Measurements from ENCODE around the gene LAMTOR5.

Gene LAMTOR5

DNA sequence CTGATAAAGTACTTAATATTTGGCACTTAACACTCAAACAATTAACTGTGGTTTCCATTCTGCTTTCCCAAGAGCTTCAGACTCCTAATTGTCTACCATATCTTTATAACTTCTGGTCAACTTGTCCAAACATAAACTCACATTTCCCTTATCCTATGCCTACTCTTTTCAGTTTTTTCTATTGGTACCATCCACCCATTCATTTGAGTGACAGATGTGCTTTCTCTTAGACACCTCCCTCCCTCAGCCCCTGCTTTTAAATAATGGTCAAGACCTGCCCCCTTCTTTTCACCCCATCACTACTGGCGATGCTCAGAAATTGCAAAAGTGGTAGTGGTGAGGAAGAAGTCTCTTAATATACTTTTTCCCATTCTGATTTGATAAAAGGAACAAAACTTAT is 22.1 kb downstream of the LAMTOR5 start:
- DNase-seq: no peak

DNA sequence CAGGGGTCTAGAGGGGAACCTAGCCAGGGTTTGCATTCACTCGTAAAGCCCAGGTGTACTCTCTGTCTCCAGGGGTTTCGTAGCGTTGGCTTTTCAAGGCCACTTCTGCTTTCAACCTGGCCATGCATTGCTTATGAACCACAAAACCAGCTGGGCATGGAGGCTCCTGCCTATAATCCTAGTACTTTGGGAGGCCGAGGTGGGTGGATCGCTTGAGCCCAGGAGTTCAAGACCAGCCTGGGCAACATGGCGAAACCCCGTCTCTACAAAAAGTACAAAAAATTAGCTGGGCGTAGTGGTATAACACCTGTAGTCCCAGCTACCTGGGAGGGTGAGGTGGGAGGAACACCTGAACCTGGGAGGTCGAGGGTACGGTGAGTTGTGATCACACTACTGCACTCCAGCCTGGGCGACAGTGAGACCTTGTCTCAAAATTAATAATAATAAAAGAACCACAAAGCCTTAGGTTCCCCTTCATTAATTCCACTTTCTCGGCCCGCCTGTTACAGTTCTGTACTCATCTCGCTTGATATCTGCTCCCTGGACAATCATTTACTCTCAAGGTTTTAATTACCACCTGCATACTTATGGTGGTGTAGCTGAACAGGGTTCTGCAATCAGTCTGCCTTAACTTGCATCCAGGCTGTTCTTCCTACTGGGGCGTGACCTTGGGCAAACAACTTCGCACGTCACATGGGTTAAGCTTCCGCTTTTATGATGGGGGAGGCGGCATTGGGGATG is 22.7 kb downstream of the LAMTOR5 start:
- DNase-seq: no peak

DNA sequence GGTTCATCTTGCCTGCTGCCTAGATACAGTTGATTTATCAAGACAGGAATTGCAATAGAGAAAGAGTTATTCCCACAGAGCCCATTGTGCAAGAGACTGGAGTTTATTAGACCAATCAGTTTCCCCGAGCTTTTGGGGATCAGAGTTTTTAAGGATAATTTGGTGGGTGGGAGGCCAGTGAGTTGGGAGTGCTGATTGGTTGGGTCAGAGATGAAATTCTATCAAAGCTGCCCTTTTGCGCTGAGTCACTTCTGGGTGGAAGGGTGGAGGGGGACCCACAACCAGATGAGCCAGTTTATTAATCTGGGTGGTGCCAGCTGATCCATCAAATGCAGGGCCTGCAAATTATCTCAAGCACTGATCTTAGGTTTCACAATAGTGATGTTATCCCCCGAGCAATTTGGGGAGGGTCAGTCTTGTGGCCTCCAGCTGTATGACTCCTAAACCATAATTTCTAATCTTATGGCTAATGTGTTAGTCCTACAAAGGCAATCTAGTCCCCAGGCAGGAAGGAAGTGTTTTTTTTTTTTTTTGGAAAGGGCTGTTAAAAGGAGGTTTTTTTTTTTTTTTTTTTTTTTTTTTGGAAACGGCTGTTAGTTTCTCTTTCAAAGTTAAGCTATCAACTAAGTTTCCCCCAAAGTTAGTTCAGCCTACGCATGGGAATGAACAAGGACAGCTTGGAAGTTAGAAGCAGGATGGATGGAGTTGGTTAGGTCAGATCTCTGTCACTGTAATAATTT is 24.1 kb downstream of the LAMTOR5 start:
- DNase-seq: no peak

DNA sequence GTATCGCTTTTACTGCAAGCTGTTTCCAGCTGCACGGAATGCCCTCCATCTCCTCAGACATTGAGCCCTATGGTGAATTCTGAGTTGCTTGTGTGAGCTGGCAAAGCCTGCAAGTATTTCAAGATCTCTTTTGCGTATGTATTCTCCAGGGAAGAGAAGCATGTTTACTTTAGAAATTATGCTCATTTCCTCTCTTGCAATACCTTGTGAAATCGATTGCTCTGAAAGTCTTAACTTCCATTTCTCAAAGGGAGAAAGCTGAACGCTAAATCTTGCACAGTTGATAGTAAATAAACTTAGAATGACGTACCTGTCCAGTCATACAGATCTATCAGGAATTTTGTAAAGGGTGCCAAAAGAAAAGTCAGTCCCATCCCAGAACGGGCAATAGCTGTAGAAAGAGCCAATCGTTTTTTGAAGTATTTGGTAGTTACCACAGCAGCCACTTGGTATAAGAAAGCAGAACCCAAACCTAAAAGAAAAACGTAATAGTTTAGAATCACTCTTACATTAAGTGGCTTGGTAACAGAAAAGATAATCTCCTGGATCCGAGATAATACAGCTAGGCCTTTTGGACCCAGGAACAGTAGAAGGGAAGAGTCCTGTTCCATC is 26.7 kb downstream of the LAMTOR5 start:
- DNase-seq: no peak

DNA sequence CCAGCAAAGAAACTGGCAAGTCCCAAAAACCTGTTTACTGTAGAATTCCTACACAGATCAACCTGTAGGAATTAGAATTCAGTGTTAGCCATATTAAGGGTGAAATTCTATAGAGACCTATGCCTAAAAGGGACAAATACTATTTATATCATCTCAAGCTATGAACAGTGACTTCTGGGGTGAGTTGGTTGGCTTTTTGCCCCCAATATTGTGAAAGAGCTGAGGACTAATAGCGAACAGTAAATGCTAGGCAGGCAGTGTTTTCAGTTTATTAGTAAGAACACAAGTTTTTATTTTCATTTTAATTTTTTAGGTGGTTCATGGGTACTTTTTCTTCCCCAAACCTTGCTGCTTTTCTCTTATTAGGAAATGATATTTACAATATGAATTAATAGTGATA is 32.0 kb downstream of the LAMTOR5 start:
- no peak for DNase-seq

DNA sequence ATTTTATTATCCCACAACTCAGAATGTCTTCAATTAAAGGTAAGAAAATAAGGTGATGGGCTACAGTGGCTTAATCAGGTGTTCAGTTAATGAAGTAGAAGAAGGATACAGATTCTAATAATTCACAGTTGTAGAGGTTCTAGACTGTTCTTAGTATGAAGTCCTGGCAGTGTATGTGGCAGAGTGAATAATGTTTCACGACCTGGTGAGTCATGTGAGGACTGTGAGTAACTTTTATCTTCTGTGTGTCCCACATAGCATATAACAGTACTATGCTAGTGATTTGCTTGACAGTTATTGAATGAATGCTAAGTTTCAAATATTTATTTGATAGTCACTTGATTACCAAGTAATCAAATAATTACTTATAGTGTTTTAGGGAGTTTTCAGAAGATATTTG is 36.7 kb downstream of the LAMTOR5 start:
- no peak for DNase-seq

DNA sequence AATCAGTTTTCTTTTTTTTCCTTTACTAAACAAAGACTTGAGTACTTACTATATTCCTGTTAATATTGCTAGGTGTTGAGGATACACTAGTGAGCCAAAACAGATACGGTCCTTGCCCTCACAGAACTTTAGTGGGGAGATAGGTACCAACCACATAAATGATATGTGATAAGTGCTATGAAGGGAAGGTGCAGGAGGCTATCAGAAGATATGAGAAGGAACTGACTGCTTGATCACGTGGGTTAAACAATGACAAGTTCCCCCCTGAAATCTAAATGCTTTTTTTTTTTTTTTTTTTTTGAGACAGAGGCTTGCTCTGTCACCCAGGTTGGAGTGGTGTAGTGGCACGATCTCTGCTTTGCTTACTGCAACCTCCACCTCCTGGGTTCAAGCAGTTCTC is 43.3 kb downstream of the LAMTOR5 start:
- DNase-seq: no peak

DNA sequence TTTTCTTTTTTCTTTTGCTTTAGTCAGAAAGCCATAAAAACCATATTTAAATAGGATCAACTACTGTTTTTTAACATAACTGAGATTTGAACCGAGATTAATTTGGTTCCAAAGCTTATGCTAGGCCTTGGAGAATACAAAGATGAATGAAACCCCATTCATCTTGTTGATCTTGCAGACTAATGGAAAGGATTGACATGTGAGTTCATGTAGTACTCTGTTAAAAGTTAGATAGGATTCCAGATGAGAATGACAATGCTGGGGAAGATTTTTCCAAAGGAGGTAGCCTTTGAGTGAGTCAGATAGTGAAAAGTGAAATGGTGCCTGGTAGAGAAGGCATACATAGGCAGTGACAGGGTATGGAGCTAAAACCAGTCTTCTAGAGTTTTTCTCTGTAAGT is 45.6 kb downstream of the LAMTOR5 start:
- no peak for DNase-seq

DNA sequence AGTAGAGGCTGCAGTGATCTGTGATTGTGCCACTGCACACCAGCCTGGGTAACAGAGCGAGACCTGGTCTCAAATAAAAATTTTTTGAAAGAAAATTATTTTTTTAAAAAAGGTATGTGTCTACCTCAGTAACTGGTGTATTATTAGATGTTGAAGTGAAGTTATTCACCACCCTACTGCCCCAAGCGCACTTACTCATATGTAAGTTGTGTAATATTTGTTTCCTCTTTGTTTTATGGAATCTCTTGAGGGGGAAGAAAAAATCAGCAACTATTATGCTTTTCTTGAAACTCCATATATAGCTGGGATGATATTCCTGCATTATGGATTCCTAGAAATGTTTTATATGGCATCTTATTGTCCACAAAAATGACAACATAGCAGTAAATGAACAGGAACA is 47.1 kb downstream of the LAMTOR5 start:
- DNase-seq: no peak

DNA sequence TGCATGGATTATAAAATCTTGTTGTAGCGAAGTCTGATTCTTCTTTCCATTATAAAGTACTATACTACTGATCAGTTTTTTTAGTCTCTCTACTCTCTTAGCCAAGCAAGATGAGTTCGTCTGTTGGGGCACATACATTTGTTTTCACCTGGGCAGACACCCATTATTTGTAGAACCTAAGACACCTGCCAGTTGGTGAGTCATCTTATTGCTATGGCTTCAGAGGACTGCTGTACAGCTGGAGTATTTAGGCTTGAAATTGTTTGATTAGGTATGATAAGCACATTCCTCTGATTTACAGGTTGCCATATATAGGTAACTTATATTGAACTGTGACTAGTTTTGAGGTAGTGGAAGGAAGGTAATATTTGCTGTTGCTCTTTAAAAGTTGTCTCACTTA is 51.1 kb downstream of the LAMTOR5 start:
- DNase-seq: no peak

DNA sequence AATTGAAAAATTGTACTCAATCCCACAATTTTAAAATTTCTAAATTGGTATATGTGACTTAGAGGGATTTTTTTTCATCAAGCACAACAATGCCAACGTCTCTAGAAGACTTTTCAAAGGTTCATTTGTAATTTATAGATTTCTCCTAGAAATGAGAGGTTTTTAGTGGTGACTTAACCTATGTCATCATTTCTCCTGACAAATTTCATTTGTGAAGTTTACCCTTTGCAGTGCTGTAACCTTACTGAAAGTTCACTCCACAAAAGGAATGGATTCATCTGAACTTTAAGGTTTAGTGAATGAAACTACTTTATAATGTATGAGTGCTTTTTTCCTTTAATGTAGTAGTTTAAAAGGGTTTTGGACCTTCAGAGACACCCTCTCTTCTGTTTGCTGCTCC is 52.2 kb downstream of the LAMTOR5 start:
- no peak for DNase-seq
